DMS114 treated with DMSO at 0.1 percent for 48 hours (cell line): Measurements from ENCODE around the gene KLC4.
A peak's percentile ranks its signal among the peaks of the same experiment; 100 is the strongest.
"Not testable (repeated sequence)": the region's sequence is repeated elsewhere in the genome, so short reads cannot be mapped to it uniquely, and the experiment has no call there.

Experiments used
- DNase-seq: peaks from one replicate; lab custom pipeline; 2025; ENCODE audit not compliant: unreplicated experiment; lab: John Stamatoyannopoulos, UW

The KLC4 gene

DNA sequence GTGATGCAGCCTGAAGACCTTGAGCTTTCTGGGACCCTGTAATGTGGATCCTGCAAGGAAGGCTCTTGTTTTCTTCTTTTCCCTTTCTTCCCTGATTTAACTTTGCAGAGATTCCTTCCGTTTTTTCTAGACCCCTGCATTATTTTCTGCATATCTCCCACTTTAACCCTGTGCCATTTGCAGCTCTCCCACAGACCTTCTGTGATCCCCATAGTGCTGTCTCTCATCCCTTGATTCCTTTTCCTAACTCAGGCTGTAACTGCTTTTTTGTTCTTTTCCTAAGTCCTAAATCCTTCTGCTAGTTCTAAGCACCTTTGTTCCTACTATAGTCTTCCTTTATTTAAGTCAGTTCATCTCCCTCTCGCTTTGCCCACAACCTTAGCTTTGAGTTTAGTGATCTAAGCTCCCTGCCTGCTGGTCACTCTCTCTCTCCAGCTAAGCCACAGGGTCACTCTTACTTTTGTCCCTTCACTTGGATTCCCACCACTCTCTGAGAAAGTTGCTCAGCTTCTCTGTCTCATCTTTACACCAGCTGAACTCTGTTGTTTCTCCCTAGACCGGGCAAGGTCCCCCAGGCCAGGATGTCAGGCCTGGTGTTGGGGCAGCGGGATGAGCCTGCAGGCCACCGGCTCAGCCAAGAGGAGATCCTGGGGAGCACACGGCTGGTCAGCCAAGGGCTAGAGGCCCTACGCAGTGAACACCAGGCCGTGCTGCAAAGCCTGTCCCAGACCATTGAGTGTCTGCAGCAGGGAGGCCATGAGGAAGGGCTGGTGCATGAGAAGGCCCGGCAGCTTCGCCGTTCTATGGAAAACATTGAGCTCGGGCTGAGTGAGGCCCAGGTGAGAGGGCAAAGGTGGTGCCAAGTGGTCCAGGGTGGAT lies 1.6 kb downstream of the KLC4 start:
- no peak for DNase-seq

- no peak for DNase-seq
These were observed 2.4 kb downstream of the KLC4 start for GRCh38 chr6:43061861-43062260.

DNA sequence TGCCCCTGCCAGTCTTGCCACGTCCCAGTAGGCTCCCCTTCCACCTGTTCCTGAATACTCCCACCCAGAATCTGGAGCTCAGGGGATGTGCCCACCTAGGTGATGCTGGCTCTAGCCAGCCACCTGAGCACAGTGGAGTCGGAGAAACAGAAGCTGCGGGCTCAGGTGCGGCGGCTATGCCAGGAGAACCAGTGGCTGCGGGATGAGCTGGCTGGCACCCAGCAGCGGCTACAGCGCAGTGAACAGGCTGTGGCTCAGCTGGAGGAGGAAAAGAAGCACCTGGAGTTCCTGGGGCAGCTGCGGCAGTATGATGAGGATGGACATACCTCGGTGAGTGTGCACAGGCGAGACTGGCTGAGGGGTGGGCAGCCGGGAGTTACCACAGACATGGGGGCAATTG lies 3.4 kb downstream of the KLC4 start:
- DNase-seq = no peak

DNA sequence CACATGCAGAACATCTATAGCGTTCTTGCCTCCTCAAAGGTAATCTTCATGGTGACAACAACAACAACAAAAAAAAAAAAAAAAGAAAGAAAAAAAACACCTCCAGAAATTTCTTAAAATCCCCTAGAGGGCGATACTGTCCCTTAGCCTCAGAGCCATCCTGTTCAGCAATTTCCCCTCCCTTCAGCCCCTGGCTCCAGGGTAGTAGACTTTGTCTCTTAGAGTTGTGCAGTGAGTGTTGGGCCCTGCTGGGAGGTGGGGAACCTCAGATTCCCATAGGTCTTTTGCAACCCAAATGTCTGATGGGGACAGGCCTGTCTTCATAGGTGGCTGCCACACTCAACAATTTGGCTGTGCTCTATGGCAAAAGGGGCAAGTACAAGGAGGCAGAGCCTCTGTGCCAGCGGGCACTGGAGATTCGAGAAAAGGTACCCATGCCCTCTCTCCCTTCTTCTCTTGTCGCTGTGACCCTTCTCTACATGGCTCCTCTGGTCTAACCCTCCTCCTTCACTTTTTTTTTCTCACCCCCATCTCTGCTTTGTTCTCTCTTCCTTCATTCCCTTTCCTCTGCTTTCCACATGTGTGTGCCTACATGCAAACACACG lies 10.7 kb downstream of the KLC4 start:
- peak; percentile 73 for DNase-seq

DNA sequence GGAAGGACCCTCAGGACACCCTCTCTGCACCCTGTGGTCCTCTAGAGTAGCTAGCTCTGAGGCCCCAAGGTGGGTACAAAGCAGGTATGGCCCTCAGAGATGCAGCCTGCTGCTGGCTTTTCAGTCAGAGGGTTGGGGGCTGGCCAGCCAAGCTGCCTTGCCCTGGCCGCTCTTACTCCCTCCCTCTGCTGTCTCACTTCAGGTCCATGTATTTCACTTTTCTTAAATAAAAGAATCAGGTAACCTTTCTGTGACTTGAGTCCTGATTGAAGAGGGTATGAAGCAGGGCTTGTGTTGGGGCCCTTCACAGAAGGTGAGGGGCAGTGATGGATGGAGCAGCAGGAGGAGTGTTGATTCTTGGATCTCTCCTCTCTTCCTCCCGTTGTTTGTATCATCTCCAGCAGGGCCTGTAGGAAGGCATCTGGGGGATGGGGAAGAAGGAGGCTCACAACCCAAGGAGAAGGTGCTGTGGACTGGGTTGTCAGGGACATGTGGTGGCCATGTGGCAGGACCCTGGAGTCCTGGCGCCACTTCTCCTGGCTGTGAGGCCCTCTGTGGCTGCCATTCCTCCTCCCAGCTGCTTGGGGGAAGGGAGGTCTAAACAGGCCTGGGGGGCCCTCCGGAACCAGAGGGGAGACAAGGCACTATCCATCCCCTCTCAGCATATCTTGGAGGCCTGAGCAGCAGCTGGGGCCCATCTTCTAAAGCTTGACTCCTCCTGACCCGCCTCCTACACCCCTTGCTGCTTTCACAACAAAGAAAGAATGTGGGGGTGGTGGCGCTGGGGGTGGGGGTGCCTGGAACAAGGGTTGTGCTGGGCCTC lies 15.6 kb downstream of the KLC4 start:
- no peak for DNase-seq

DNA sequence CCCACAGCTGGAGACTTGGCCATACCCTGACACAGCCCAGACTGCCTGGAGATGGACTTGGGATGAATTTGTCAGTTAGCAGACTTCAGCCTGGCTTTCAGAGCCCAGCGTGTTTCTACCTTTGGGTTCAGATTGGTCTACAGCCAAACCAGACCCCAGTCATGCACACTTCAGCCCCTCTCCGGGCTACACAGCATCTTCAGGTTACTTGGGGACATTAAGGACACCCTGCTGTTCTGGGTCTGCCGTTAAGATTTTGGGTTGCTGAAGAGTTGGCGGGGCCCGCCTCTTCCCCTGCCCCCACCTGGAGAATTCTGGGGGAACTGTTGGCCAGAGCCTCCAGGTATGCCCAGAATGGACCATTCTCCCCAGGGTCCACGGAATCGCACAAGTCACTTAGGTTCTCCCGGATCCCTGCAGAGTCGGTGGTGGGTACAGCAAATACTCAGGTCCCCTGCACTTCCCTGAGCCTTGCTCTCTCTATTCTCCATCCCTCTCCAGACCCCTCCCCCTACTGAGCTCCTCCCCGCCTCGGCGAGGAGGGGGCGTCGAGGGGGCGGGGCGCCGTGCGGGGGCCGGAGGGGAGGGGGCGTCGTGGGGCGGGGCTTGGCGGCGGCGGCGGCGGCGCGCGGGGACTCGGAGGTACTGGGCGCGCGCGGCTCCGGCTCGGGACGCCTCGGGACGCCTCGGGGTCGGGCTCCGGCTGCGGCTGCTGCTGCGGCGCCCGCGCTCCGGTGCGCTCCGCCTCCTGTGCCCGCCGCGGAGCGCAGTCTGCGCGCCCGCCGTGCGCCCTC lies 16.4 kb downstream of the KLC4 start, which contains the start of gene PTK7:
Gene PTK7, plus strand, starts transcription at position 645 of the 794 bp plus-strand sequence. CDS start 175 bp downstream, outside the sequence.
- DNase-seq = peak; percentile 59

DNA sequence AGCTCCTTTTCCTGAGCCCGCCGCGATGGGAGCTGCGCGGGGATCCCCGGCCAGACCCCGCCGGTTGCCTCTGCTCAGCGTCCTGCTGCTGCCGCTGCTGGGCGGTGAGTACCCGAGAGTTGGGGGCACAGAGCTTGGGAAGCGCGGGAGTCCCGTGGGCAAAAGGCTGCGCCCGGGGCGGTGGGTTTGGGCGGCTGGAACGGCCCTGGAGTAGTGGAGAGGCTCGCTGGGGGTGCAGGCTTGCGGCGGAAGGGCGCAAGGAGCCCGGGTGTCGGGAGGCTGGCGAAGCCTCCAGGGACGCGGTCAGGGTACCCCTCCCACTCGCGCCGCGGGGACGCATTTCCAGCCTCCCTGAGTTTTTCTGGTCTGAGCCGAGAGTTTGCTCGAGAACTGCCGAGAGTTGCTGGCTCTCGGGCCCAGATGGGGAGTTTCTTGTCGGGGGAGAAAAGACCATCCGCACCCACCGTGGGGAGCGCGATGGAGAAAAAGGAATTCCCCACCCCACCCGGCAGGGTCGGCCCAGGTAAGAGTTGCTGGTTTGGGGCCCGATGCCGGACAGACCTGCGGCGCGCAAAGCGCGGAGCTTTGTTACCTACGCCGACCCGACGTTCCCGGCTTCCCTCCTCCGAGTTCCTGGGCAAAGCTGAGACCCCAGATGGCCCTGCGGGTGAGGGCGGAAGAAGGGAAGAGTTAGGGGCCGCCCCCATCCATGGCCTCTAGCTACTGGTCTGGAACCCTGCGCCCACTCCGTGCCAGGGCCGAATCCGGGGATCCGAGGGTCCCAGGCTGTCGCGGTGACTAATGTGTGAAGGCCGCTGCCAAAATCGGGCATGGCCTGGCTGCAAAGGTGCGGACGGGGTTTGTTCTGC lies 17.3 kb downstream of the KLC4 start:
- no peak for DNase-seq

- DNase-seq = no peak
These were observed 17.9 kb downstream of the KLC4 start for GRCh38 chr6:43077333-43077809.

DNA sequence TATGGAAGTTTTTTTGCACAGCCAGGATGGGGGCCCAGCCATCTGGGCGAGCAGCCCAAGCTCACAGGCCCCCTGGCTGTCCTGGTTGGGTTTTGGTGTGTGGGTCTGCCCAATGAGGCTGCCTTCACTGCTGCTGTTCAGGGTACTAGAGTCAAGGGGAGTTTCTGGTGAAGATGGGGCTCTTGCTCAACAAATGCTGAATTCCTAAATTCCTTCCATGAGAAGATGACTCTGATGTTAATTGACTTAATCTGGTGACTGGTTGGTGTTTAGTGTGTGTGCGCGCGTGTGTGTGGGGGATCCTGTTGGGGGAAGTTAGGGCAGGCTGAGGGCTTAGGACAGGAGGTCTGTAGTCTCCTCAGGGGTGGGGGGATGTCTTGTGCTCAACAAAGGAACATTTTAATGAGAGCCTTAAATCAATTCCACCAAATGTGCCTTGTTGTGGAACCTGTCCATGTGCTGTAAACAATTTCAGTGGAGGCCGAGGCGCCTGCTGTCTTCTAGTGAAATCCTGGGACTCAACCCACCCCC lies 18.6 kb downstream of the KLC4 start:
- no peak for DNase-seq

GRCh38 chr6:43078691-43079090 lies 19.3 kb downstream of the KLC4 start:
- DNase-seq = no peak

- DNase-seq = no peak
These were observed 21.6 kb downstream of the KLC4 start for GRCh38 chr6:43081043-43081442.

GRCh38 chr6:43081922-43082321 lies 22.5 kb downstream of the KLC4 start:
- DNase-seq = not testable (repeated sequence)

GRCh38 chr6:43082806-43083655 lies 23.6 kb downstream of the KLC4 start:
- DNase-seq = no peak

- no peak for DNase-seq
These were observed 26.7 kb downstream of the KLC4 start for GRCh38 chr6:43086022-43086658.

DNA sequence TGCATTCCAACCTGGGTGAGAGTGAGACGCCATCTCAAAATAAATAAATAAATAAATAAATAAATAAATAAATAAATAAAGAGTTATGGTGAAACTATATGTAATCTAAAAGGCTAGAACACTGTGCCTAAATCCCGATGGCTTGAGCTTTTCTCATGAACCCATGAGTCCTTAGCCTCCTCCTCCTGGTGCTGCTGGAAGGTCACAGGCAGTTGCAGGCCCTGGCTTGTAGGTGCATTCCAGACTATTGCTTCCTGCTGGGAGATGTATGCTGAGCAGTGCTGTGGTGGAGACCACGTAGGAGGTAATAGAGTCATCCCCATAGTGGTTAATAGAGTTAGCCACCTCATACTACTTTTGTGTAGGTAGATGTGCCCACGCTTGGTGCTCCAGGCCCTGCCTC lies 29.2 kb downstream of the KLC4 start:
- no peak for DNase-seq

DNA sequence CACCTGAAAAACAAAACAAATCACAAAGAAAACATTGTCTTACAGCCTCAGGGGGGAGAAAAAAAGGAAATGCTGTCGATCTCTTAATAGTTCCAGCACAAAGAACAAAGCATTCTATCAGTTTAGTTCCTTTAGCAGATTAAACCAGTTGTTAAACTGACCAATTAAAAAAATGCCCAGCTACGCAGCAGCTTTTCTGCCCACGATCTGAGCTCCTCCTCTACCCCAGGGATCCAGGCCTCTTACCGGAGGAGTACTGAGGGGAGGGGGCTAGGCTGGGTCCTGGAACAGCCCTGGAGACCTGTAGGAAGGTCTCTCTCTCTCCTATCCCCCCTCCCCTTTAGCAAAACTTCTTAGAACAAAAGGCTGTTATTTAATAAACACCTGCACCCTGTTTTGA lies 30.0 kb downstream of the KLC4 start:
- no peak for DNase-seq

DNA sequence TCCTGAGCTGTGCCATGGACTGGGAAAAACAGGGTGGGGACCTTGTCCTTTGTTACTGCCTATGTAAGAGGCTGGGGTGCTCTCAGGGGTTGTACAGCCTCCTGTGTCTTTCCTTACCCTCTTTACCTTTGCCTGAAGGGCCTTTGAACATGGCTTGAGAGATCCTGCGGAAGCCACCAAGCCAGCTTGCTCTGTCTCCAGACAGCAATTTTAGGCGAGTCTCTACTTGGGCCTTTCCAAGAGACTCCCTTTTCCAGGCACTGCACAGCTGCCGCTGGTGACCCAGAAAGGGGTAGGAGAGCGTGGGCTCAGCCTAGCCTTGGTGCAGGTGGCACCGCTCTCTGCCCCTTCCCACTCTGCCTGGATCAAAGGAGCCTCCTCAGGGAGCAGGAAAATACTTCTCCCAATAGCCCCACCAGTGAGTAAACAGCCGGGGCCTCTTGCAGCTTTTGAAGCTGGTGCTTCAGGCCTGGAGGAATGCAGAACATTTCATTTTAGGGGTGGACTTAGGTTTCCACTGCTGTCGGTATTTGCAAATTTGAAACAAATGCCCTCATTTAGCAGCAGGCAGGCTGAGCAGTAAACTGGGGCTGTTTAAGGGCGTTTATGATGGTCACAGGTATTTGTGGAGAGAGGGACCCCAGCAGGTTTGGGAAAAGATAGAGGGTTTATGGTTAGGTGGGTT lies 30.6 kb downstream of the KLC4 start:
- DNase-seq = no peak
